HG03565 (cell line): ENCODE results near the gene MEX3D.

Source experiments
- ATAC-seq: cut with Tn5 transposase; IDR thresholded peaks from one replicate; pipeline ENCODE4 v1.9.1; 2021; ENCODE audit warnings: mild to moderate bottlenecking, moderate library complexity; ENCODE audit not compliant: unreplicated experiment

MEX3D gene

GRCh38 chr19:1574354-1575136 lies 6.4 kb upstream of the MEX3D start:
- no peak for ATAC-seq

- no peak for ATAC-seq
Measured at GRCh38 chr19:1572795-1573194, 4.7 kb upstream of the MEX3D start.

GRCh38 chr19:1571358-1571757 lies 3.2 kb upstream of the MEX3D start:
- no peak for ATAC-seq

- no peak for ATAC-seq
Measured at GRCh38 chr19:1570836-1571235, 2.7 kb upstream of the MEX3D start.

GRCh38 chr19:1569997-1570396 lies 1.9 kb upstream of the MEX3D start:
- no peak for ATAC-seq

GRCh38 chr19:1567848-1568227 lies 287 bp downstream of the MEX3D start:
- ATAC-seq: no peak

GRCh38 chr19:1567116-1567847 lies 843 bp downstream of the MEX3D start:
- no peak for ATAC-seq

- ATAC-seq: no peak
Measured at GRCh38 chr19:1566392-1567115, 1.6 kb downstream of the MEX3D start.

GRCh38 chr19:1563251-1563650 lies 4.9 kb downstream of the MEX3D start:
- no peak for ATAC-seq

GRCh38 chr19:1561236-1561842 lies 6.8 kb downstream of the MEX3D start:
- no peak for ATAC-seq

- no peak for ATAC-seq
Measured at GRCh38 chr19:1560286-1560882, 7.7 kb downstream of the MEX3D start.

- no peak for ATAC-seq
Measured at GRCh38 chr19:1558552-1558951, 9.6 kb downstream of the MEX3D start.

- no peak for ATAC-seq
Measured at GRCh38 chr19:1556390-1557070, 11.6 kb downstream of the MEX3D start.

- no peak for ATAC-seq
Measured at GRCh38 chr19:1555487-1556389, 12.4 kb downstream of the MEX3D start.

- no peak for ATAC-seq
Measured at GRCh38 chr19:1554968-1555367, 13.2 kb downstream of the MEX3D start.

- no peak for ATAC-seq
Measured at GRCh38 chr19:1553415-1553814, 14.7 kb downstream of the MEX3D start.

- no peak for ATAC-seq
Measured at GRCh38 chr19:1551068-1552040, 16.8 kb downstream of the MEX3D start.

- no peak for ATAC-seq
Measured at GRCh38 chr19:1549332-1549945, 18.7 kb downstream of the MEX3D start.
